Measurements from ENCODE around the gene DEK. TPM values are rescaled to one million over a fixed set of nuclear protein-coding genes. Genes with fewer than 3 reads are reported as not detected.
A peak's percentile ranks its signal among the peaks of the same experiment; 100 is the strongest.

The DEK gene
- total RNA-seq, 1 experiment from 2014 or later, result 260 TPM

DNA sequence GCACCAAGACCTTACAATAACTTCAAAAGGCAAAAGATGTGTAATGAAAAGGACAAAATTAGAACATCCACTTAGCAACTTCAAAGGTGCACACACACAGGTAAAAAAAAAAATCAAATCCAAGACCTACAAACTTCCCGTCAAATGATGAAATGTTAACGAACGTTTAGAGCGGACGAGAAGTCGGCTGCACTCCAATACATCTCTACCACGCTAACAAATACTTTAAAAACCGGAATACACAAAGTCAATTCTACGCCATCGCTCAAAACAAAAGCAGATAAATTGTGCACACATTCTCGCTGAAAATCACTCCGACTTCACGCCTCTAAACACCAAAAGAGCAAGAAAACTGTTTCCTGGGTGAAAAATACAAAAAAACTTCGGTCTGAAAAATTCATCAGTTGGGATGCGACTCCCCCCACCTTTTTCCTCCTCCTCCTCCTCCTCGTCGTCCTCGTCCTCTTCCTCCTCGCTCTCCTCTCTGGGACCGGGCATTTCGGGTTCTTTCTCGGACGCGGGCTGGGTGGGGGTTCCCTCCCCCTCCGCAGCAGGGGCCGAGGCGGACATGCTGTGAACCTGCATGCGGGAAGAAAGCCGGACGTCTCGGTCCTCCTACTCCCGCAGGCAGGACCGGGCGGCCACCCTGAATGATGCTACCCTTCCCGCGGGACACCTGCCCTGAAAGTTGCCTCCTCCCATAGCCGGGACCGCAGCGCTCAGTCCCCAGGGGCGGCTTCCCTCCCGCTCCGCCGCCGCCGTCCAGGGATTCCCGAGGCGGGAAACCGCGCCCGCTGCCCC, 712 bp downstream of the DEK start:
- ChIA-PET CTCF (no interaction called here), POLR2A (ENCODE audit: unreplicated experiment) (interaction anchor here (0.6 to 0.7 kb wide), 5 partner anchors 45 to 674 kb away, joined by 3 to 6 read pairs (median 5); partner anchors contain the start of genes NUP153 and RNF144B)
- peaks cover 41% of the 10 kb centered on the region for H3K4me1 ChIP-seq (replicated peaks; ENCODE audit: insufficient read depth)
- no peak for DNase-seq
- H3K4me2 ChIP-seq, result peak overlapping the region; percentile 96
- no peaks in the 10 kb centered on the region for H3K9me2 ChIP-seq (ENCODE audit: insufficient read depth)
- intact Hi-C loops (cut with micrococcal nuclease; ENCODE audit: unreplicated experiment), result loop anchor here (1.0 to 5.0 kb wide), 7 partner anchors 43 to 241 kb away; partner anchors contain the start of genes KDM1B, RNF144B and TPMT
- H4K20me1 ChIP-seq (ENCODE audit: insufficient read depth), result peaks cover 39% of the 10 kb centered on the region
- no peaks in the 10 kb centered on the region for H3K27me3 ChIP-seq (ENCODE audit: insufficient read depth, low read depth)
- H3K4me3 ChIP-seq, result peak overlapping the region; percentile 97
- H3K27ac ChIP-seq, result peak overlapping the region; percentile 73
- TF ChIP-seq EZH2 (IDR thresholded peaks at IDR 0.05; ENCODE audit: low read depth), result no peak
- peaks cover 16% of the 10 kb centered on the region; the same call in 1 of the 2 replicates for H3K36me3 ChIP-seq (ENCODE audit: low read depth)
- H3K79me2 ChIP-seq (ENCODE audit: low read depth), result peaks cover 54% of the 10 kb centered on the region
- peaks cover 17% of the 10 kb centered on the region for H3F3A ChIP-seq (ENCODE audit: insufficient read depth, low read depth)
- no TSS peak for BruUV-seq (replicated peaks)
- H2AFZ ChIP-seq, result peak overlapping the region; percentile 81
- no peaks in the 10 kb centered on the region for H3K9me3 ChIP-seq (ENCODE audit: insufficient read depth, low read depth)

DNA sequence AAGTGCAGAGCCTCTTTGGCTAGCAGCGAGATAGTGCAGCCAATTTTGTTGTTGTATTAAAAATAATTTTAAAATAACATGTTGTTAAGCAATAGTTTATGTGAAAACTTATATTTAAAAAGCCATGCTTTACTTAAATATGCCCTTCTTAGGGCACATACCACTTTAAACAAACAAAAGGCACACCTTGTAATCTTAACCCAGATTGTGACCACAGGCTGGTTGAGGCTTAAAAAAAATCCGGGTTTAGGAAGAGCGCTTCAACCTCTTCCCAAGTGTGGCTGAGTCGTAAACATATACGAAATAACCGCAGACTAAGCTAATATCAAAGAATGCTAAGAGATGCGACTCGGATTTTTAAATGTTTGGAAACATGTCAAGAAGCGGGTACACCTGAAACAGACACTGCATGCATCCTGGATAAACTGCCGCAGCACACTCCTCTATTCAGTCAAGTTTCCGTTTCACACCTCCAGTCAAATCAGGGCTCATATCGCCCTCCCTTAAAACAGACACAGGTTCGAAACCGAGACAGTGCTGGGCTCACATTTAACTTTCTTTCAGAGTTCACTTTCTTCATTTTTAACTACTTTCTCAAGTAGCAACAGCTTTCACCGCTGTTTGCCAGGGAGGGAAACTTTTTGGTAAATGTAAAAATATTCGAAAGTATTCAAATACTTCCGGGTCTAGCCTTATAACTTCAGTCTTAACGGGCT, 1.5 kb downstream of the DEK start:
- Histone ChIP-seq H3K4me1 (replicated peaks; ENCODE audit: insufficient read depth) (peaks cover 41% of the 10 kb centered on the region), H3K9me3 (ENCODE audit: insufficient read depth, low read depth) (no peaks in the 10 kb centered on the region), H3F3A (ENCODE audit: insufficient read depth, low read depth) (peaks cover 17% of the 10 kb centered on the region), H3K4me3 (peak overlapping the region; percentile 97), H3K4me2 (peak overlapping the region; percentile 96), H2AFZ (peak overlapping the region; percentile 81; the same call in 1 of the 2 replicates), H3K79me2 (ENCODE audit: low read depth) (peaks cover 62% of the 10 kb centered on the region), H3K27ac (peak overlapping the region; percentile 73), H3K36me3 (ENCODE audit: low read depth) (peaks cover 21% of the 10 kb centered on the region; the same call in 1 of the 2 replicates), H3K9me2 (ENCODE audit: insufficient read depth) (no peaks in the 10 kb centered on the region), H3K27me3 (ENCODE audit: insufficient read depth, low read depth) (no peaks in the 10 kb centered on the region), H4K20me1 (ENCODE audit: insufficient read depth) (peaks cover 39% of the 10 kb centered on the region)
- no peak for TF ChIP-seq EZH2 (IDR thresholded peaks at IDR 0.05; ENCODE audit: low read depth)
- TF ChIP-seq, protein P1, sequence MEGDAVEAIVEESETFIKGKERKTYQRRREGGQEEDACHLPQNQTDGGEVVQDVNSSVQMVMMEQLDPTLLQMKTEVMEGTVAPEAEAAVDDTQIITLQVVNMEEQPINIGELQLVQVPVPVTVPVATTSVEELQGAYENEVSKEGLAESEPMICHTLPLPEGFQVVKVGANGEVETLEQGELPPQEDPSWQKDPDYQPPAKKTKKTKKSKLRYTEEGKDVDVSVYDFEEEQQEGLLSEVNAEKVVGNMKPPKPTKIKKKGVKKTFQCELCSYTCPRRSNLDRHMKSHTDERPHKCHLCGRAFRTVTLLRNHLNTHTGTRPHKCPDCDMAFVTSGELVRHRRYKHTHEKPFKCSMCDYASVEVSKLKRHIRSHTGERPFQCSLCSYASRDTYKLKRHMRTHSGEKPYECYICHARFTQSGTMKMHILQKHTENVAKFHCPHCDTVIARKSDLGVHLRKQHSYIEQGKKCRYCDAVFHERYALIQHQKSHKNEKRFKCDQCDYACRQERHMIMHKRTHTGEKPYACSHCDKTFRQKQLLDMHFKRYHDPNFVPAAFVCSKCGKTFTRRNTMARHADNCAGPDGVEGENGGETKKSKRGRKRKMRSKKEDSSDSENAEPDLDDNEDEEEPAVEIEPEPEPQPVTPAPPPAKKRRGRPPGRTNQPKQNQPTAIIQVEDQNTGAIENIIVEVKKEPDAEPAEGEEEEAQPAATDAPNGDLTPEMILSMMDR (conservative IDR thresholded peaks at IDR 0.05), result no peak
- peak in 1 of 2 experiments; percentile 50 for DNase-seq
- ChIA-PET POLR2A (ENCODE audit: unreplicated experiment) (interaction anchor here (0.6 to 0.7 kb wide), 2 partner anchors 556 to 1262 kb away, joined by 5 to 6 read pairs; partner anchors contain the start of gene NUP153), CTCF (no interaction called here)
- BruUV-seq (replicated peaks), result TSS peak; percentile 59
- intact Hi-C loops (cut with micrococcal nuclease; ENCODE audit: unreplicated experiment), result loop anchor here (1.0 to 5.0 kb wide), 2 partner anchors 124 to 169 kb away; partner anchors contain the start of gene RNF144B

DNA sequence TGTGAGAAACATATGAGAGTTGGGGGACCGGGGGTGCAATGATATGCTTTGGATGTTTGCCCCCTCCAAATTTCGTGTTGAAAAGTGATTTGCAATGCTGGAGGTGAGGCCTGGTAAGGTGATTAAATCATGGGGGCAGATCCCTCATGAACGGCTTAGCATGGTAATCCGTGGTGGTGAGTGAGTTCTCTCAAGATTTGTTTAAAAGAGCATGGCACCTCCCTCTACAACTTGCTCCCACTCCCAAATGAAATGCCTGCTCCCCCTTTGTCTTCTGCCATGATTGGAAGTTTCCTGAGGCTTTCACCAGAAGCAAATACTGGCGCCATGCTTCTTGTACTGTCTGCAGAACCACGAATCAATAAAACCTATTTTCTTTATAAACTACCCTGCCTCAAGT, 2.5 kb downstream of the DEK start:
- H3K4me1 ChIP-seq (replicated peaks; ENCODE audit: insufficient read depth), result peaks cover 41% of the 10 kb centered on the region
- POLR2A ChIA-PET (ENCODE audit: unreplicated experiment), result no interaction called here

More for the DNA sequence above, 2.5 kb downstream of the DEK start:
- peaks cover 30% of the 10 kb centered on the region for H3K36me3 ChIP-seq (ENCODE audit: low read depth)
- peaks cover 72% of the 10 kb centered on the region for H3K79me2 ChIP-seq (ENCODE audit: low read depth)
- intact Hi-C loops (cut with micrococcal nuclease; ENCODE audit: unreplicated experiment), result loop anchor here (5.0 kb wide), 1 partner anchor 170 kb away; no protein-coding TSS in a partner anchor
- H2AFZ ChIP-seq, result no peak overlapping the region
- peaks cover 43% of the 10 kb centered on the region for H4K20me1 ChIP-seq (ENCODE audit: insufficient read depth)
- 0 out of 2 replicates have a peak overlapping the region, but pooled peaks have one; percentile 20 for H3K27ac ChIP-seq
- peak overlapping the region; percentile 97; the same call in 1 of the 2 replicates for H3K4me3 ChIP-seq
- no peaks in the 10 kb centered on the region for H3K9me3 ChIP-seq (ENCODE audit: insufficient read depth, low read depth)
- H3K9me2 ChIP-seq (ENCODE audit: insufficient read depth), result no peaks in the 10 kb centered on the region
- TF ChIP-seq EZH2 (IDR thresholded peaks at IDR 0.05; ENCODE audit: low read depth), result no peak
- TF ChIP-seq, protein P1 (conservative IDR thresholded peaks at IDR 0.05), result no peak
- peak overlapping the region; percentile 96 for H3K4me2 ChIP-seq
- BruUV-seq (replicated peaks), result no TSS peak
- DNase-seq, result no peak
- H3F3A ChIP-seq (ENCODE audit: insufficient read depth, low read depth), result peaks cover 22% of the 10 kb centered on the region
- H3K27me3 ChIP-seq (ENCODE audit: insufficient read depth, low read depth), result no peaks in the 10 kb centered on the region
- CTCF ChIA-PET, result no interaction called here

Measured in PC-9 (cell line).